ACC112 (cell line): Measurements from ENCODE around the gene ADCY3.

Experiments
- H2AFZ ChIP-seq: fragments of 200-600 bp; sonication (generic); one replicate; pipeline ENCODE4 v1.6.0; 2017; ENCODE audit warnings: antibody characterized with exemption, low read length; ENCODE audit not compliant: unreplicated experiment
- H3K27ac ChIP-seq: fragments of 200-600 bp; sonication (generic); 2 replicates; pipeline ENCODE4 v1.5.1; 2014; ENCODE audit warnings: low read depth, mild to moderate bottlenecking, antibody characterized with exemption, low read length, moderate library complexity
- H3K27me3 ChIP-seq: fragments of 200-600 bp; sonication (generic); 2 replicates; pipeline ENCODE4 v1.6.1; 2014; ENCODE audit warnings: mild to moderate bottlenecking, antibody characterized with exemption, low read length, moderate library complexity, mixed read lengths; ENCODE audit not compliant: insufficient read depth
- H3K36me3 ChIP-seq: fragments of 200-600 bp; sonication (generic); 2 replicates; pipeline ENCODE4 v1.6.1; 2016; ENCODE audit warnings: mild to moderate bottlenecking, antibody characterized with exemption, low read length, moderate library complexity, mixed read lengths; ENCODE audit not compliant: insufficient read depth
- H3K4me1 ChIP-seq: fragments of 200-600 bp; sonication (generic); one replicate; pipeline ENCODE4 v1.6.1; 2016; ENCODE audit warnings: low read length, mixed read lengths; ENCODE audit not compliant: insufficient read depth, unreplicated experiment, control insufficient read depth
- H3K4me3 ChIP-seq: fragments of 200-600 bp; sonication (generic); 2 replicates; pipeline ENCODE4 v1.5.1; 2014; ENCODE audit warnings: mild to moderate bottlenecking, low read depth, low read length
- H3K79me2 ChIP-seq: fragments of 200-600 bp; sonication (generic); one replicate; pipeline ENCODE4 v1.6.0; 2016; ENCODE audit warnings: low read length; ENCODE audit not compliant: control insufficient read depth, unreplicated experiment, insufficient read depth

The ADCY3 gene

DNA sequence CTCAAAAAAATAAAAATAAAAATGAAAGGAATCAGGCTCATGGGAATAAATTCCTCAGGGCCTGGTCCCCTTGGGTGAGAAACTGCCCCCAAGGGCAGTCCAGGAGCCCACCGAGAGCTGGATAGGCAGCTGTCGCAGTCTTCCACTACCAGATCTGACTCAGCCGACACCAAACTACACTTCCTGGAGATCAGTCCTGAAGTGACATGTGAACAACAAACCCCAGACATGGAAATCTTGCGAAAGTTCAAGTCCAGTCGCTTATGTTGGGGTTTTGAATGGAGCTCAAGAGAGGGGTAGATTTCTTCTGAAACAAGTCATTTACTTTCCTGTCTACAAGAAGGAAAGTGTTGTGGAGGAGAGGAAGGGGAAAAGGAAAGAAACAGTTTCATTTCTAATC, 12.9 kb downstream of the ADCY3 start:
- 0 out of 2 replicates have a peak, but pooled peaks cover 3% of the 10 kb centered on the region for H3K36me3 ChIP-seq
- H3K4me3 ChIP-seq, result no peak overlapping the region
- no peaks in the 10 kb centered on the region for H3K4me1 ChIP-seq
- no peak overlapping the region for H2AFZ ChIP-seq
- H3K27me3 ChIP-seq, result no peaks in the 10 kb centered on the region
- no peaks in the 10 kb centered on the region for H3K79me2 ChIP-seq
- H3K27ac ChIP-seq, result no peak overlapping the region

DNA sequence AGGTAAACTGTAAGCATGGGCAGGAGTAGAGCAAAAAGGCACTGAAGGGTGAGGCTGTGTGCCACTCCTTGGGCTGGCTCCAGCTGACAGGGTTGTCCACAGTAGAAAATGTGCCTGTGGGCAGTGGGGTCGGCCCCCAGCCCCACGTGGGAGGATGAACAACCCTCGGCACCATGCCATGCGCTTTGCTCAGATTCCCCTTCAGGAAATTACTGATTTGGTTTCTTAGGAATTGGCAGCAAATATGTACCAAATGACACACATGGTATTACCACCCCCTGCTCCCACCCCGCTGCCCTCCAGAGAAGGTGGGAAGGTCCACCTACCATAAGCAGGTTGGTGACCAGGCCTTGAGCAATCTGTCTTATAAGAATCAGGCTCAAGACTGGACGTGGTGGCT, 13.6 kb downstream of the ADCY3 start:
- Histone ChIP-seq H3K27ac (no peak overlapping the region), H3K4me1 (no peaks in the 10 kb centered on the region), H2AFZ (no peak overlapping the region), H3K79me2 (no peaks in the 10 kb centered on the region), H3K36me3 (no peaks in the 10 kb centered on the region), H3K4me3 (no peak overlapping the region), H3K27me3 (no peaks in the 10 kb centered on the region)

DNA sequence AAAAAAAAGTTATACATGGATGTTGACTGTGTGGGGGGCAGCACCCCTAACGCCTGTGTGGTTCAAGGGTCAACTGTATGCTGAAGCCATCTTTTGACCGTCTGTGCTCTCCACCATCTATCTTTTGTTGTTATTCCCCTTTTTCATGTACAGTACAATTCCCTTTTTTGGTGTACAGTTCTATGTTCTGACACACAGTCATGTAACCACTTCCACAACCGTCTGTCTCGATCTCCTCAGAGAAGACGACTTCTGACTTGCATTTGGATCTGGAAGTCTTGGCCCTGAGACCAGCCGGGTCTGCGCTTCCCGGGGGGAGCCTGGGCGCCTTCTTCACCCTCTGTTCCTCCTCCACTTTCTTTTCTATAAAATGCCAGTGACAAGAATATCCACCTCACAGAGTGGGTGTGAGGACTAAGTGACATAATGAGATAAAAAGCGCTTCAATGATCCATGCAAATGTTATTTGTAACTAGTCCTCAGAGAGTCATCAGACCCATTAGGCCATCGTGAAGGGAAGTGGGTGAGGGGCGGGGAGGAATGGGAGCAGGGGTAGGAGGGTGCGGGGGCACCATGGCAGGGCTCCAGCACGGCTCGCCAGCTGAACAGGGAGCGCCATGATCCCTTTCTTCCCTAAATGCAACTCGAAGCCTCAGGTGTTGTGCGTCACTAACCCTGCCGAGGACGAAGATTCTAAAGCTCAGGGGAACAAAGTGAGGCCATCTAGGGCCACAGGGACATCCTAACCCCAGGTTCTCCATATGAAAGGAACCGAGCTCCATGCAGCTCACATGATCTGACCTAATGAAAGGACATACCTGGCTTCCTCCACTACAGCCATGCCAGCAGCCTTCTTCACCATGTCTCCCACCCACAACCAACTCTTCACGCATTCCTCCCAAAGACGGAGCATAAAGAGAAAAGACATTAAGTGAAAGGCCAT, 16.6 kb downstream of the ADCY3 start:
- H2AFZ ChIP-seq, result no peak overlapping the region
- no peaks in the 10 kb centered on the region for H3K4me1 ChIP-seq
- no peaks in the 10 kb centered on the region for H3K27me3 ChIP-seq
- peaks cover 3% of the 10 kb centered on the region for H3K79me2 ChIP-seq
- peaks cover 3% of the 10 kb centered on the region; the same call in 1 of the 2 replicates for H3K36me3 ChIP-seq
- no peak overlapping the region for H3K4me3 ChIP-seq
- H3K27ac ChIP-seq, result no peak overlapping the region

DNA sequence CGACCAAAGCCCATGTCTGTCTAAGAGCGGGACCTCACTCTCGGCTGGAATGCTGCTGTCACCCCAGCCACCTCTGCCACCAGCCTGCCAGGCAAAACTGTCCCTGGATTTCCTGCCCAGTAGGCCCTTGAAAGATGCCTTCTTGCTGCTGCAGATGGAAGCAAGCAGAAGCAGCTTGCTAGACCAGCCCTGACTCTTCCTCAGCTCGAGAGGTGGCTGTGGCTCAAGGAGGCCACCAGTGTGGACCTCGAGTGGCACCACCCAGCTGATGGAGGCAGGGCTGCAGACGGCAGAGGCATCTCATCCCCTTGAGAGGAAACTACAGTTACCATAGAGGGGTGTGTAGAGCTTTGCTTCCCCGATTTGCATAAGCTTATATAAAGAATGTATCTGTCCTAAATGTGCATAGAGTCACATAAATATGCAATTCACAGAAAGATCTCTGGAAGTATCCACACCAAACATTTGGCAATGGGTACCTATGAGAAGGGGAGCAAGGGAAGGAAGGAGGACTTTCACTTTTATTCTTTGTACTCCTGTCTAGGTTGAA, 20.6 kb downstream of the ADCY3 start:
- Histone ChIP-seq H3K27me3 (no peaks in the 10 kb centered on the region), H3K36me3 (peaks cover 13% of the 10 kb centered on the region), H3K27ac (no peak overlapping the region), H3K4me1 (no peaks in the 10 kb centered on the region), H3K79me2 (peaks cover 3% of the 10 kb centered on the region), H3K4me3 (no peak overlapping the region), H2AFZ (no peak overlapping the region)

DNA sequence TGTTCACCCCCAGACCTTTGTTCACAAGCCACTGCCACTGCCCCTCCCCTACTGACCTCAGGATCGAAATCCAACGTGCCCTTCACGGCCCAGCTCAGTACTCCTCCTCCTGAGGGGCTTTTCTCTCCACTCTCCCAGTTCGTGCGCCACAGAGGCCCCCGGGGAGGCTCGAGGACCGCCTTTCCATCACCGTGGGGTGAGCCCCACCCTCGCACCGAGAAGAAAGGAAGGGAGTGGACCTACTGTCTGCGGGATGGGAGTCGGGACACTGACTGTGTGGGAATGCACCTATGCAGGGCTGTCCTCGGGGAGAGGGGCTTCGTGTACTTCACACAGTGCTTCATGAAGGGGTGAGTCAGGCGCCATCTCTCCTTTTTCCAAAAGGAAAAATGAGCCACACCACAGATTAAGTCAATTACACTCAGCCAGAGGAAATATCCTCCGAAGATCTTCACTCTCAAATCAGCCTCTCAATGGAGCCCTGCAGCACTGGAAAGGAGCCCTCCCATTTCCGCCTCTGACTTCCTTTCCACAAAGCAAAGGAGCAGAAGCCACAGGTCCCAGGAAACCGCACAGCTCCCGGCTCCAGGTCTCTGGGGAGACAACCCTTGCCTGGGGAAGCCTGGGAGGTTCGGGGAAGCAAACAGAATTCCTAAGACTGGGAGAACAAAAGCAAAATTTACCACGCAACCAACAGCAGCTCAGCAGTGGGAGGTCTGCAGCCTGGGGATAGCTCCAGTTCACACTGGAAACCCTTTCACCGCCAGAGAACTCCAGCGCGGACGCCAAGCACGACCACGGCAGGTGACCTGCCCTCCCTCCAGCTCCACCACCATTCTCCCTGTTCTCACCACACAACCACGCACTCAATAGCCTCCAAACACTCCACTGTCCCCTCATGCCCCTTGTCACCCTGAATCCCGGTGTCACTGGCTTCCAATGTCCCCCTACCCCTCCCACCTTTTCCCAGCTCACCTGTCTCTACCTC, 21.6 kb downstream of the ADCY3 start:
- Histone ChIP-seq H3K4me1 (no peaks in the 10 kb centered on the region), H3K36me3 (peaks cover 13% of the 10 kb centered on the region), H3K79me2 (peaks cover 3% of the 10 kb centered on the region), H3K4me3 (no peak overlapping the region), H2AFZ (no peak overlapping the region), H3K27ac (no peak overlapping the region), H3K27me3 (no peaks in the 10 kb centered on the region)

DNA sequence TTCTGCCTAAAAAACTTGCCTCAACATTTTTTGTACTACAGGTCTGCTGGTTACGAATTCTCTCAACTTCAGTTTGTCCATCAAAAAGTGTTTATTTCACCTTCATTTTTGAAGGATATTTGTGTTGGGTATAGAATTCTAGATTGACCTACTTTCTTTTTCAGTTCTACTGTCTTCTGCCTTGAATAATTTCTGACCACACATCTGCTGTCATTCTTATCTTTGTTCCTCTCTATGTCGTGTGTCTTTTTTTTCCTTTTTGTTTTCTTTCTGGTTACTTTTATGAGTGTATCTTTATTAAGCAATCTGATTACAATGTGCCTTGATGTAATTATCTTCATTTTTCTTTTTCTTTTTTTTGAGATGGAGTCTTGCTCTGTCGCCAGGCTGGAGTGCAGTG, 25.3 kb downstream of the ADCY3 start:
- H3K27me3 ChIP-seq, result no peaks in the 10 kb centered on the region

DNA sequence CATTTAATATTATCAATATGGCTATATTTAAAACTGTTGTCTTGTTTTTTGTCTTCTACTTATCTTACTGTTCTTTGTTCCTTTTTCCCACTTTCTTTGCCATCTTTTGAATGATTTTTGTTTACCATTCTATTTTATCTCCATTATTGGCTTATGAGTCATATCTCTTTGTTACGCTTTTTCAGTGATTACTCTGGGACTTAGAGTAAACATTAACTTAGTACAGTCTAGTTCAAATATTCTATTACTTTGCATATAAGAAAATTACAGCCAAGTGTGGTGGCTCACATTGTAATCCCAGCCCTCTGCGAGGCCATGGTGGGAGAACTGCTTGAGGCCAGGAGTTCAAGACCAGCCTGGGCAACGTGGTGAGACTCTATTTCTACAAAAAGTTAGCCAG, 26.1 kb downstream of the ADCY3 start:
- H3K79me2 ChIP-seq, result peaks cover 3% of the 10 kb centered on the region
- peaks cover 10% of the 10 kb centered on the region for H3K36me3 ChIP-seq
- no peak overlapping the region for H2AFZ ChIP-seq
- H3K4me3 ChIP-seq, result no peak overlapping the region
- H3K27ac ChIP-seq, result no peak overlapping the region
- H3K27me3 ChIP-seq, result no peaks in the 10 kb centered on the region
- H3K4me1 ChIP-seq, result no peaks in the 10 kb centered on the region

More for the DNA sequence above, 25.3 kb downstream of the ADCY3 start:
- Histone ChIP-seq H2AFZ (no peak overlapping the region), H3K79me2 (peaks cover 3% of the 10 kb centered on the region), H3K4me1 (no peaks in the 10 kb centered on the region), H3K27ac (no peak overlapping the region), H3K36me3 (peaks cover 13% of the 10 kb centered on the region), H3K4me3 (no peak overlapping the region)

DNA sequence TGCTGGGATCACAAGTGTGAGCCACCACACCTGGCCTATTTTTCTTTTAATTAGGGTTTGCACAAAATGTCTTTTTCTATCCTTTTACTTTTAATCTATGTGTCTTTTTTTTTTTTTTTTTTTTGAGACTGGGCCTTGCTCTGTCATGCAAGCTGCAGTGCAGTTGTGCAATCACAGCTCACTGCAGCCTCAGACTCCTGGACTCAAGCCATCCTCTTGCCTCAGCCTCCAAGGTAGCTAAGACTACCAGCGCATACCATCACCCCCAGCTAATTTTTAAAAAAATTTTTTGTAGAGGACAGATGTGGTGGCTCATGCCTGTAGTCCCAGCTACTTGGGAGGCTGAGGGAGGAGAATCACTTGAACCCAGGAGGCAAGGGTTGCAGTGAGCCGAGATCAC, 27.1 kb downstream of the ADCY3 start:
- H3K36me3 ChIP-seq, result peaks cover 10% of the 10 kb centered on the region
- no peaks in the 10 kb centered on the region for H3K4me1 ChIP-seq
- no peak overlapping the region for H2AFZ ChIP-seq
- H3K79me2 ChIP-seq, result no peaks in the 10 kb centered on the region
- no peak overlapping the region for H3K4me3 ChIP-seq
- H3K27me3 ChIP-seq, result no peaks in the 10 kb centered on the region
- H3K27ac ChIP-seq, result no peak overlapping the region

DNA sequence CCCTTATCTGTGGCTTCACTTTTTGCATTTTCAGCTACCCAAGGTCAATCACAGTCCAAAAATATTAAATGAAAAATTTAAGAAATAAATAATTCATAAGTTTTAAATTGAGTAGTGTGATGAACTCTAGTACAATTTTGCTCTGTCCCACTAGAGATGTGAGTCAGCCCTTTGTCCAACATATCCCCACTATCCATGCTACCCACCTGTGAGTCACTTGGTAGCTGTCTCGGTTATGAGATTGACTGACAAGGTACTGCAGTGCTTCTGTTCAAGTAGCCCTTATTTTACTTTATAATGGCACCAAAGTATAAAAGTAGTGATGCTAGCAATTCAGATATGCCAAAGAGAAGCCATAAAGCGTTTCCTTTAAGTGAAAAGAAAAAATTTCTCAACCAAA, 28.8 kb downstream of the ADCY3 start:
- Histone ChIP-seq H3K79me2 (no peaks in the 10 kb centered on the region), H3K4me3 (no peak overlapping the region), H3K4me1 (no peaks in the 10 kb centered on the region), H2AFZ (no peak overlapping the region), H3K36me3 (no peaks in the 10 kb centered on the region), H3K27me3 (no peaks in the 10 kb centered on the region), H3K27ac (no peak overlapping the region)

DNA sequence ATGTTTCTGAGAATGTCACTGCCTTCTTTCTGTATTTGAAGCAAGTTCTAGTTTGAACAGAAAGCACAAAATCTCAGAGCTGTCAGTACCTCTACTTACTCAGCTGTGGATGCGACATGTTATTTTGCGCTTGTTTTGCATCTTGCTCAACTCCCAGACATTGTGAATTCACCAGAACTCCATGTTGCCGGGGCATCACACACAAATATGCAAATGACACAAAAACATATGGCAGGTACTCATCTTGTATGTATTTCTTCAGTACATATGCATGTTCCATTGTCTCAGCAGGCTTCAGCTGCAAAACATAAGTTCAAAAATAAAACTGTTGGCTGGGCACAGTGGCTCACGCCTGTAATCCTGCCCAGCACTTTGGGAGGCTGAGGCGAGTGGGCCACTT, 30.8 kb downstream of the ADCY3 start:
- Histone ChIP-seq H3K4me3 (no peak overlapping the region), H2AFZ (no peak overlapping the region), H3K36me3 (no peaks in the 10 kb centered on the region), H3K27ac (no peak overlapping the region), H3K4me1 (no peaks in the 10 kb centered on the region), H3K27me3 (no peaks in the 10 kb centered on the region), H3K79me2 (no peaks in the 10 kb centered on the region)
